ENCODE results near the gene RPS21.

The RPS21 gene

GRCh38 chr20:62381202-62381797 is 5.6 kb upstream of the RPS21 start:
- peak; percentile 55 for DNase-seq

GRCh38 chr20:62381842-62382241 is 5.1 kb upstream of the RPS21 start:
- DNase-seq = no peak

- peak; percentile 66 for DNase-seq
Observed at GRCh38 chr20:62382306-62383198, 4.4 kb upstream of the RPS21 start.

GRCh38 chr20:62387219-62387913 is 463 bp downstream of the RPS21 start:
- DNase-seq = no peak

- DNase-seq = no peak
Observed at GRCh38 chr20:62387933-62388635, 1.2 kb downstream of the RPS21 start.

GRCh38 chr20:62388839-62389600 is 2.1 kb downstream of the RPS21 start:
- DNase-seq = no peak

- DNase-seq = no peak
Observed at GRCh38 chr20:62389601-62390087, 2.7 kb downstream of the RPS21 start.

GRCh38 chr20:62390317-62391164 is 3.6 kb downstream of the RPS21 start:
- no peak for DNase-seq

GRCh38 chr20:62391165-62392076 is 4.5 kb downstream of the RPS21 start:
- DNase-seq = no peak

- no peak for DNase-seq
Observed at GRCh38 chr20:62392077-62392418, 5.1 kb downstream of the RPS21 start.

- DNase-seq = no peak
Observed at GRCh38 chr20:62392621-62393334, 5.9 kb downstream of the RPS21 start.

- no peak for DNase-seq
Observed at GRCh38 chr20:62393335-62393665, 6.4 kb downstream of the RPS21 start.

GRCh38 chr20:62393830-62394229 is 6.9 kb downstream of the RPS21 start:
- no peak for DNase-seq

- no peak for DNase-seq
Observed at GRCh38 chr20:62394248-62395245, 7.6 kb downstream of the RPS21 start.

- no peak for DNase-seq
Observed at GRCh38 chr20:62395311-62396242, 8.7 kb downstream of the RPS21 start.

GRCh38 chr20:62396367-62397239 is 9.7 kb downstream of the RPS21 start:
- DNase-seq = no peak
